Measurements from ENCODE around the gene PDGFC. TPM values are rescaled to one million over a fixed set of nuclear protein-coding genes. Genes with fewer than 3 reads are reported as not detected.

PDGFC gene
- total and polyA plus RNA-seq, 2 donors (not counting 3 experiments of a cell fraction or from before 2014, with no cell fraction given), result 2.7 to 5.3 TPM

DNA sequence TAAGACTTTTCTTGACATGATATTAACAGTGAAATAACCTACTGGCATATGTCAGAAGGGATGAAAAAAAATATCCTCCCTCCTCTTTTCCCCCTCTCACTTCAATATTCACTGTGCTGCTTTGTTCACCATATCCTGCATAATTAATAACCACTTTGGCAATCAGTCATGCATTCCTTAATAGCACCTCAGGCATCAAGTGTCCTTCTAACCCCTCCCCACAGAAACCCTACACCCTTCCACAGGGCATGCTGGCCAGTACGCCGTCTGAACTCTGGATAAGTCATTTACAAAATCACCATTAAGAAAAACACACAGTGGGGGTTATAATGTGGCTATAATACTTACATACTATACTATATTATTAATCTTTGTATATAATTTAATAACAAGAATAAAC, 165.9 kb downstream of the PDGFC start:
- Histone ChIP-seq H2AFZ (ENCODE audit: low read depth, low read length) (no peak overlapping the region), H3K27me3 (ENCODE audit: control insufficient read depth in 2 of 2, insufficient read depth in 2 of 2, low read length in 2 of 2) (no peaks in the 10 kb centered on the region), H3K9me1 (replicated peaks; ENCODE audit: control insufficient read depth, extremely low read depth, insufficient read depth, low read length) (no peaks in the 10 kb centered on the region), H3K36me3 (ENCODE audit: control insufficient read depth in 2 of 2, extremely low read depth in 1 of 2, insufficient read depth in 2 of 2, low read length in 2 of 2) (no peaks in the 10 kb centered on the region), H3K79me2 (ENCODE audit: control insufficient read depth, insufficient read depth, low read length) (no peaks in the 10 kb centered on the region), H4K20me1 (replicated peaks; ENCODE audit: control insufficient read depth, extremely low read depth, insufficient read depth, low read length) (no peaks in the 10 kb centered on the region), H3K4me3 (replicated peaks in 1 of 3; ENCODE audit: insufficient read depth in 1 of 3, low read depth in 1 of 3, low read length in 3 of 3) (no peak overlapping the region), H3K4me2 (ENCODE audit: insufficient read depth, low read length) (no peak overlapping the region), H3K9ac (replicated peaks; ENCODE audit: extremely low read depth, insufficient read depth, low read length) (no peak overlapping the region), H3K27ac (ENCODE audit: insufficient read depth, low read depth, low read length) (no peak overlapping the region), H3K9me3 (replicated peaks; ENCODE audit: control insufficient read depth, insufficient read depth, low read length) (no peaks in the 10 kb centered on the region), H3K4me1 (ENCODE audit: control insufficient read depth, extremely low read depth, insufficient read depth, low read length) (no peaks in the 10 kb centered on the region)
- FAIRE-seq, result no peak
- TF ChIP-seq POLR2A (IDR thresholded peaks at IDR 0.05; ENCODE audit: low read depth, low read length) (no peak), POLR2AphosphoS5 (IDR thresholded peaks at IDR 0.05; ENCODE audit: insufficient read depth, low read depth, low read length) (no peak), GATA2 (IDR thresholded peaks at IDR 0.05; ENCODE audit: insufficient read depth, insufficient read length, low read depth, low read length) (no peak), JUN (IDR thresholded peaks at IDR 0.05; ENCODE audit: borderline replicate concordance, insufficient read depth, insufficient read length, low read depth) (no peak), EZH2 (IDR thresholded peaks at IDR 0.05; ENCODE audit: borderline replicate concordance, low read depth, low read length, severe bottlenecking) (no peak), FOS (IDR thresholded peaks at IDR 0.05; ENCODE audit: borderline replicate concordance, insufficient read depth, low read length) (no peak), MYC (IDR thresholded peaks at IDR 0.05; ENCODE audit: low read depth, low read length) (no peak)
- TF ChIP-seq, protein P1, sequence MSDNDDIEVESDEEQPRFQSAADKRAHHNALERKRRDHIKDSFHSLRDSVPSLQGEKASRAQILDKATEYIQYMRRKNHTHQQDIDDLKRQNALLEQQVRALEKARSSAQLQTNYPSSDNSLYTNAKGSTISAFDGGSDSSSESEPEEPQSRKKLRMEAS (IDR thresholded peaks at IDR 0.05; ENCODE audit: insufficient read depth, insufficient read length), result no peak
- TF ChIP-seq, protein P2, sequence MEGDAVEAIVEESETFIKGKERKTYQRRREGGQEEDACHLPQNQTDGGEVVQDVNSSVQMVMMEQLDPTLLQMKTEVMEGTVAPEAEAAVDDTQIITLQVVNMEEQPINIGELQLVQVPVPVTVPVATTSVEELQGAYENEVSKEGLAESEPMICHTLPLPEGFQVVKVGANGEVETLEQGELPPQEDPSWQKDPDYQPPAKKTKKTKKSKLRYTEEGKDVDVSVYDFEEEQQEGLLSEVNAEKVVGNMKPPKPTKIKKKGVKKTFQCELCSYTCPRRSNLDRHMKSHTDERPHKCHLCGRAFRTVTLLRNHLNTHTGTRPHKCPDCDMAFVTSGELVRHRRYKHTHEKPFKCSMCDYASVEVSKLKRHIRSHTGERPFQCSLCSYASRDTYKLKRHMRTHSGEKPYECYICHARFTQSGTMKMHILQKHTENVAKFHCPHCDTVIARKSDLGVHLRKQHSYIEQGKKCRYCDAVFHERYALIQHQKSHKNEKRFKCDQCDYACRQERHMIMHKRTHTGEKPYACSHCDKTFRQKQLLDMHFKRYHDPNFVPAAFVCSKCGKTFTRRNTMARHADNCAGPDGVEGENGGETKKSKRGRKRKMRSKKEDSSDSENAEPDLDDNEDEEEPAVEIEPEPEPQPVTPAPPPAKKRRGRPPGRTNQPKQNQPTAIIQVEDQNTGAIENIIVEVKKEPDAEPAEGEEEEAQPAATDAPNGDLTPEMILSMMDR (IDR thresholded peaks at IDR 0.05; ENCODE audit: extremely low read depth in 1 of 2, insufficient read depth in 1 of 2, low read depth in 1 of 2, low read length in 2 of 2), result no peak
- ChIA-PET CTCF (no interaction called here), POLR2A (no interaction called here)
- no peak for DNase-seq (ENCODE audit: low read depth, low spot score)
- BruUV-seq (replicated peaks), result no TSS peak
- dilution Hi-C loops (cut with MboI; ENCODE audit: extremely low pct_ligation_motif_present, low sequenced_read_pairs) (no loop called here), intact Hi-C loops (cut with micrococcal nuclease) (no loop called here)

Data from endothelial cell of umbilical vein (primary cell).